HUES64 (cell line): Measurements from ENCODE around the gene VCX2.
"Not testable (repeated sequence)": the region's sequence is repeated elsewhere in the genome, so short reads cannot be mapped to it uniquely, and the experiment has no call there.

Experiments used
- H3K27ac ChIP-seq: 2 replicates; pipeline ENCODE4 v1.7.0; 2013; ENCODE audit warnings: low read depth, low read length, inconsistent platforms
- H3K27me3 ChIP-seq: 2 replicates; pipeline ENCODE4 v1.6.1; 2013; ENCODE audit warnings: mild to moderate bottlenecking, low read length; ENCODE audit not compliant: insufficient read depth
- H3K36me3 ChIP-seq: 2 replicates; pipeline ENCODE4 v1.6.1; 2013; ENCODE audit warnings: mild to moderate bottlenecking, low read length; ENCODE audit not compliant: insufficient read depth
- H3K4me1 ChIP-seq: 2 replicates; pipeline ENCODE4 v1.6.1; 2013; ENCODE audit warnings: mild to moderate bottlenecking, low read length, moderate library complexity; ENCODE audit not compliant: insufficient read depth
- H3K4me3 ChIP-seq: 2 replicates; pipeline ENCODE4 v1.5.1; 2013; ENCODE audit warnings: mild to moderate bottlenecking, low read length, moderate library complexity
- H3K9ac ChIP-seq: 2 replicates; pipeline ENCODE4 v1.6.1; 2013; ENCODE audit warnings: mild to moderate bottlenecking, low read depth, low read length
- H3K9me3 ChIP-seq: 2 replicates; pipeline ENCODE4 v1.6.1; 2013; ENCODE audit warnings: low read depth, low read length; ENCODE audit not compliant: insufficient read depth
- WGBS: fragments of 150-250, 120-280 bp; methylation state at CpG from one replicate; pipeline ENCODE4 v1.1.7; 2013; ENCODE audit warnings: missing lambda C conversion rate; 5-methylcytosine and 5-hydroxymethylcytosine counted together

VCX2 gene

DNA sequence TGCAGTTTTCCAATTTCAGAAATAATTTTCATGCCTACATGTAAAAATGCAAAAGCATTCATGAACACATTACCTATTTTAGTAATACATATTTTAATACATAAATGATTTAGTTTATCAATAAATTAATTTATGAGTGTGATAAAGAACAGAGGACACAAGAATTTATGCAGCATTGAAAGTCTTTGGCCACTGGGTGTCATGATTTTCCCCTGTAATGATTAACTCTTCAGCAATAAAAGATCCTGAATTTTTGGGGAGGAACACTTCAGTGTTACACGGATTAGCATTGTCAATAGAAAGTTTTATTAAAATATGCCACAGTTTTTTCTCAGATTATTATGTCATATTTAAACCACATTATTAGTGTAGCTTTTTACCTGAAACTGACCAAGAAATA is 8.6 kb upstream of the VCX2 start:
- Histone ChIP-seq H3K9me3 (no peaks in the 10 kb centered on the region), H3K4me3 (no peak overlapping the region), H3K4me1 (no peaks in the 10 kb centered on the region), H3K36me3 (no peaks in the 10 kb centered on the region), H3K27me3 (no peaks in the 10 kb centered on the region), H3K9ac (no peak overlapping the region), H3K27ac (no peak overlapping the region)
- no CpG with 5 or more reads among the region's 1 CpG for WGBS

DNA sequence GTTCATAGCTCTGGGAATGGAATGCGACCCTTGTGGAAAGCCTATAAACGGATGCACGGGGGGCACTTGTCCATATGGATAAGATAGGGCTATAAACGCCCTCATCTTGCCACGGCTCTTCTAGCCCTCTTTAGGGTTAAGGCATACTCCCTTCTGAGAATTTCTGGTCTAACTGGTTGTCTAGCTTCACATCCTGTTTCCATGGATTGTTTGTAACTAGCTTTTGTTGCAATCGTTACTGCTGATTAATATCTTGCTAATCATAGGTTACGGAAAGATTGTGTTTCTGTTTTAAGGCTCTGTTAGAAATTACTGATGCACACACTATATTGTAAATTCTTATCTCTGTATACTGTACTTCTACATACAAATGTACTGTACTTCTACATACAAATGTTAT is 17.1 kb downstream of the VCX2 start:
- not testable (repeated sequence) for H3K27me3 ChIP-seq, H3K27ac ChIP-seq, H3K9me3 ChIP-seq

DNA sequence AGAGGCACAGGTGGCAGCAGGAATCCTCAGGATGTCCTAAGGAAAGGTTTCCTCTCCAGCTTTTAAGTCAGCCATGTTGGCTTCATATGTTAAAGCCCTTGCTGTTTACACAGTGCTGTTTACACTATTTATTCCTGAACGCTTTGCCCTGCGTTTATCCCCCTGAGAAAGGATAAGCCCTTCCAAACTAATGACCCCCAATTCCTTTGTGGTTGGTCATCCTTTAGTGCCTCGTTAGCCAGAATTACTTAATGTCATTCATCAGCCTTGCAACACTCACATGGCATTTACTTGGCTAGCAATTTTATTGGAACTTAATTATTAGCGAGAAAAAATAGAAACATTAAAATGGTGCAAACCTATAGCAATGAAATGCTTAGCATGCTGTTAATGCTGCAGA is 23.8 kb downstream of the VCX2 start:
- no peak overlapping the region for H3K27ac ChIP-seq
- peaks cover 6% of the 10 kb centered on the region; the same call in 1 of the 2 replicates for H3K4me1 ChIP-seq
- no peak overlapping the region for H3K4me3 ChIP-seq
- WGBS, result 67% methylated on average over 4 of the region's 4 CpGs
- no peaks in the 10 kb centered on the region for H3K9me3 ChIP-seq
- no peaks in the 10 kb centered on the region for H3K27me3 ChIP-seq
- no peaks in the 10 kb centered on the region for H3K36me3 ChIP-seq
- no peak overlapping the region for H3K9ac ChIP-seq

More for the DNA sequence above, 17.1 kb downstream of the VCX2 start:
- not testable (repeated sequence) for H3K9ac ChIP-seq, H3K4me3 ChIP-seq, H3K4me1 ChIP-seq, H3K36me3 ChIP-seq
- 94% methylated on average over 4 of the region's 7 CpGs for WGBS

DNA sequence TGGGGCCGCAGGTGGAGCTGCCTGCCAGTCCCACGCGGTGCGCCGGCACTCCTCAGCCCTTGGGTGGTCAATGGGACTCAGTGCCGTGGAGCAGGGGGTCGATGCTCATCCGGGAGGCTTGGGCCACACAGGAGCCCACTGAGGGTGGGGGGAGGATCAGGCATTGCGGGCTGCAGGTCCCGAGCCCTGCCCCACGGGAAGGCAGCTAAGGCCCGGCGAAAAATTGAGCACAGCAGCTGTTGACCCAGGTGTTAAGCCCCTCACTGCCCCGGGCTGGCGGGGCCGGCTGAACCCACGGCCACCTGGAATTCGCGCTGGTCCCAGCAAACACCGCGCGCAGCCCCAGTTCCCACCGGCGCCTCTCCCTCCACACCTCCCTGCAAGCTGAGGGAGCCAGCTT is 26.1 kb downstream of the VCX2 start:
- H3K4me3 ChIP-seq, result no peak overlapping the region
- H3K27ac ChIP-seq, result no peak overlapping the region
- H3K27me3 ChIP-seq, result no peaks in the 10 kb centered on the region
- H3K9me3 ChIP-seq, result no peaks in the 10 kb centered on the region
- H3K9ac ChIP-seq, result no peak overlapping the region
- WGBS, result 98% methylated on average over 24 of the region's 24 CpGs
- peaks cover 11% of the 10 kb centered on the region for H3K4me1 ChIP-seq
- H3K36me3 ChIP-seq, result no peaks in the 10 kb centered on the region

DNA sequence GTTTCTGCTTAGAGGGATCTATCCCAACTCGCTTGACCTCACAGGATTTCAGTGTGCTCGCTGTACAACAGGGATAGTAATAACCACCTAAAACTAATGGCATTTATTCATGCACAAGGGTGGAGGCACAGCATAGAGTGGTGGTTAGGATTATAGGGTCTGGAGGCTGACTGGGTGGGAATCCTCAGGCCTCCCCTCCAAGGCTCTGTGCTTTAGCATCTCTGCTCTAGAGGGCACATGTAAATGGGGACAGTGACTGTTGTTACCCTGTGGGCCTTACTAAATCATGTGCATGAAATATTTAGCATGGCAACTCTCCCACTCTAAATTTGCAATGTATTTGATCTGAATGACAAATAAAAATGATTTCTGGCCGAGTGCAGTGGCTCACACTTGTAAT is 29.2 kb downstream of the VCX2 start:
- no peaks in the 10 kb centered on the region for H3K27me3 ChIP-seq

DNA sequence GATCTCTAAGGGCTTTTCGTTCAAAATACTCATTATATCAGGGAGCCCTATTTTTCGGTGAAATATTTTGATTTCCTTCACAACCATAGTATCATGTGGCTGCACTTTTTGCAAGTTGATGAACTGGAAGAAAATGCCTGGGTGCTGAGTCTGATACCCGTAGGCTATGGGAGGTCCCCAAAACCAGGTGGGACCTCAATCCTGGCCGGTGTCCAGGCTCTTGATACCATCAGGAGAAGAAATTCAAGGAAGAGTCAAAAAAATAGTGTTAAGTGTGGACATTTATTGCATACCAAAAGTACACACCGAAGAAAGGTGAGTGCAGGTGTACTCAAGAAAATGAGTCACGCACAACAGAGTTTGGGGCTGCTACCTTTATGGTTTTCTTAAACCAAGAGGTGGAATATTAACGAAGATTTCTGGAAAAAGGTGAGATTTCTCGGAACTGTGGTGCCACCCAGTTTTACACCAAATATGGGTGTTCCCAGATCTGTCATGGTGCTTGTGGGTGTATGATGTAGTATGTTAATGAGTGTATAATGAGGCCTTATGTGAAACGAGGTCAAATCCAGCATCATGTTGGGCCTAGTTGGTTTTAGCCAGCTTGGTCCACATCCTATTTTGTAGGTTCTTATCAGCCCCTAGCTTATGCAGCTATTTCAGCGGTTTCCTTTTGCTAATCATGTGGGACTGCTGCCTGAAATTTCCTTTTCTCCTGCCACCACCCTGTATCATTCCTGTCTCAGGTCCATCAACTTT is 29.9 kb downstream of the VCX2 start:
- Histone ChIP-seq H3K27me3 (no peaks in the 10 kb centered on the region), H3K27ac (no peak overlapping the region), H3K9ac (no peak overlapping the region), H3K4me1 (peaks cover 14% of the 10 kb centered on the region), H3K9me3 (no peaks in the 10 kb centered on the region), H3K36me3 (no peaks in the 10 kb centered on the region), H3K4me3 (no peak overlapping the region)
- 95% methylated on average over 8 of the region's 10 CpGs for WGBS

More for the DNA sequence above, 29.2 kb downstream of the VCX2 start:
- Histone ChIP-seq H3K4me1 (peaks cover 14% of the 10 kb centered on the region), H3K27ac (no peak overlapping the region), H3K9me3 (no peaks in the 10 kb centered on the region), H3K36me3 (no peaks in the 10 kb centered on the region), H3K9ac (no peak overlapping the region), H3K4me3 (no peak overlapping the region)
- 93% methylated on average over 2 of the region's 3 CpGs for WGBS

DNA sequence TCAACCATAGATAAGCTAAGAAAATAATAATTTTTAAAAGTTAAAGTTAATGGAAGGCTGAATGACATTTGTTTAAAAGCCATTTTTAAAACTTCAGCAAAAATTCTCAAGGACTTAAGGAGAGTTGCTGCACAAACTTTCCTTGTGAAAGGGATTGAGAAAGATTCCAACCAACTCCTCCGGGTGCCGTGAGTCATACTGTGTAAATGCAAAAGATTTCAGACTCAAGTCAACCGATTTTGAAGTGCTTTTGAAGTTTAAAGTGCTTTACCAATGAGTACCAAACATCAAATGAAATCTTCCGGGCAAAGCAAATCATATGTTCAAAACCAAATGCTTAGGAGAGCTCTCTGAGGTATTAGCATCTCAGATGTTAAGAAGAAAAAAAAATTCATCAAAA is 31.4 kb downstream of the VCX2 start:
- H3K4me3 ChIP-seq, result no peak overlapping the region
- no peaks in the 10 kb centered on the region for H3K9me3 ChIP-seq
- H3K4me1 ChIP-seq, result peaks cover 14% of the 10 kb centered on the region
- H3K36me3 ChIP-seq, result no peaks in the 10 kb centered on the region
- no peak overlapping the region for H3K9ac ChIP-seq
- H3K27me3 ChIP-seq, result no peaks in the 10 kb centered on the region
- no peak overlapping the region for H3K27ac ChIP-seq
- 60% methylated on average over 1 of the region's 4 CpGs for WGBS

DNA sequence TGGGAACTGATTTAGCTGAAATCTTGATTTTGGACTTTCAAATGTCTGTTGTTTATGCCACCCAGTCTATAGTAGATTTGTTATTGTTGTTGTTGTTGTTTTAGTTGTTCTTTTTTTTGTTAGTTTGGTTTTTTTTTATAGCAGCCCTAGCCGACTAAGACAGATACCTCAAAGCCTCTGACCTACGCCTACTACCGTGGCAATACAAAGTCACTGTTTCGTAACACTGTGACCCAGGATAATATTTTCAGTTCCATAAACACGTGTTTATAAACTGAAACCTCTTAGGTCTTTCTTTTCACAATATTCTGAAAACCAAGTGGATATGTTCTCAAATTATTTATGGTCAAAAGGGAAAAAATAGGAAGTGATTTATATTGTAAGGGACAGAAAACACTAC is 32.8 kb downstream of the VCX2 start:
- H3K4me1 ChIP-seq, result peaks cover 14% of the 10 kb centered on the region
- no peak overlapping the region for H3K27ac ChIP-seq
- H3K27me3 ChIP-seq, result no peaks in the 10 kb centered on the region
- no peak overlapping the region for H3K9ac ChIP-seq
- H3K36me3 ChIP-seq, result no peaks in the 10 kb centered on the region
- no peak overlapping the region for H3K4me3 ChIP-seq
- WGBS, result 93% methylated on average over 4 of the region's 5 CpGs
- H3K9me3 ChIP-seq, result no peaks in the 10 kb centered on the region

DNA sequence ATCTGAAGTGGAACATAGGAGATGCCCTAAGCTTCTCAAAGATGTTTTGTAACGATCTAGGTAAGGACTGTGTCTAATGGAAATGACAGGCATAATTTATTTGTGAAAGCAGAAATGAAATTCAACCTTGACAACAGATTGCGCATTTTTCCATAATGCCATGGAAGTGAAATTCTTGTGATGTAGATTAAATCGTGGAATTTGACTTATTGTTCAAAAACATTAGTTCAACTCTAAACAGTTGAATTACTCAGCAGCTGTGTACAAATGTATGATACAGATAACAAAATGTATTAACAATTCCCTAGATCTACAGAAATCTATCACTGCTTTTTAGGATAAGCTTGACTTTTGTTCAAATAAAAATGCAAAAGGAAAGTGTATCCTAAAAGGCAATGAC is 44.4 kb downstream of the VCX2 start:
- Histone ChIP-seq H3K27me3 (no peaks in the 10 kb centered on the region), H3K4me1 (no peaks in the 10 kb centered on the region)
- WGBS, result 97% methylated on average over 2 of the region's 3 CpGs

DNA sequence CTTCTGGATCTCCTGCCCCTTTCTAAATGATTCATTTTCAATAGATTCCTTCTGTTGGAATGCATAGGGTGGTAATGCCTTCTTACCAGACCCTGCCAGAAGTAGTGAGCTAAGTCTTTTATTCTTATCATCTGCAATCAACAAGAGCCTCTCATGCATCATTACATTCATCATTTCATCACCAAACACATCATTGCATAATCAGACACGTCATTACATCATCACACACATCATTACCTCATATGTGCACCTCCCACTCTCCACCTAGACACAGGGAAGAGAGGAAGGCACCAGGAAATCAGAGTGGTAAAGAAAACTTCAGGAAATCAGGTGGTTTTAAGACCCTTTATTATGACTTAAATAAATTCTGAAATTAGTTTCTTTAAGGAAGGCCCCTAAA is 45.0 kb downstream of the VCX2 start:
- Histone ChIP-seq H3K27ac (no peak overlapping the region), H3K9me3 (no peaks in the 10 kb centered on the region), H3K27me3 (no peaks in the 10 kb centered on the region), H3K4me1 (no peaks in the 10 kb centered on the region), H3K36me3 (no peaks in the 10 kb centered on the region), H3K4me3 (no peak overlapping the region), H3K9ac (no peak overlapping the region)
- WGBS, result 100% methylated on average over 1 of the region's 1 CpG

More for the DNA sequence above, 44.4 kb downstream of the VCX2 start:
- Histone ChIP-seq H3K9ac (no peak overlapping the region), H3K9me3 (no peaks in the 10 kb centered on the region), H3K27ac (no peak overlapping the region), H3K4me3 (no peak overlapping the region), H3K36me3 (no peaks in the 10 kb centered on the region)

DNA sequence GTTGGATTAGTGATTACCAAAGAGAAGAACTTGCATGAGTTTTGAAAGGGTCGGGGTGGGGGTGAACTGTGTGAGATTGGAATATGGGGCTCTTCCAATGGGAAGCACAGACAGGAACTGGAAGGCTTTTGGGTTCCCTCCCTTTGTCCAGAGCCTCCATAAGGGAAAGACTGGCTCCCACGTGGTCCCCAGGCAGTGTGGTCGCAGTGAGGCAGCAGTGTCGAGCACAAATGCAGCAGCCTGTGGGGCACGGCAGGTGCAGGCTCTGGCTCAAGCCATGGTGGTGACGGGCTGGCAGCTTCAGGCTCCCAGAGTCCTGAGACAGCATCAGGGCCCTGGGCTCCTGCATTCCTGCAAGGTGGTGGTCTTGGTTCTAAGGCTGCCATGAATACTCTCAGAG is 45.5 kb downstream of the VCX2 start:
- H3K4me1 ChIP-seq, result no peaks in the 10 kb centered on the region
- H3K27me3 ChIP-seq, result no peaks in the 10 kb centered on the region
- no peak overlapping the region for H3K9ac ChIP-seq
- no peaks in the 10 kb centered on the region for H3K36me3 ChIP-seq
- H3K4me3 ChIP-seq, result no peak overlapping the region
- no peak overlapping the region for H3K27ac ChIP-seq
- no peaks in the 10 kb centered on the region for H3K9me3 ChIP-seq
- WGBS, result 93% methylated on average over 6 of the region's 6 CpGs

DNA sequence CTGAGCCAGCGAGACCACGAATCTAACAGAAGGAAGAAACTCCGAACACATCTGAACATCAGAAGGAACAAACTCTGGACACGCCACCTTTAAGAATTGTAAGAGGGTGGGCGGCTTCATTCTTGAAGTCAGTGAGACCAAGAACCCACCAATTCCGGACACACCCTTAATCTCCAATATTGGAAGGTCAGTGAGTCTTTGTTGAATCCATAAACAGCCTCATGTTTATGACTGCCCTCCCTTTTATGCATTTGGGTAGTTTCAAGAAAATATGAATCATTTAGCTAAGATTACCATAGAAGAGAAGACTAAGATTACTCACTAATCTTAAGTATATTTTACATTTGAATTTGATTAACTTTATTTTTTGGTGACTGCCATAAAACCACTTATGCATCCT is 48.5 kb downstream of the VCX2 start:
- WGBS, result 97% methylated on average over 4 of the region's 6 CpGs
- Histone ChIP-seq H3K9ac (no peak overlapping the region), H3K27ac (no peak overlapping the region), H3K4me1 (no peaks in the 10 kb centered on the region), H3K4me3 (no peak overlapping the region), H3K9me3 (no peaks in the 10 kb centered on the region), H3K36me3 (no peaks in the 10 kb centered on the region), H3K27me3 (no peaks in the 10 kb centered on the region)
